Glomerular endothelial cell (primary cell): Measurements from ENCODE around the gene GRAMD1B. TPM values are rescaled to one million over a fixed set of nuclear protein-coding genes. Genes with fewer than 3 reads are reported as not detected.
"Not testable (repeated sequence)": the region's sequence is repeated elsewhere in the genome, so short reads cannot be mapped to it uniquely, and the experiment has no call there.

ENCODE experiments used
- DNase-seq: peaks from one replicate; pipeline ENCODE4 v3.0.0-alpha.2; 2011; ENCODE audit warnings: low read depth, low spot score; ENCODE audit errors: extremely low read depth
- total RNA-seq: library from RNA; depleted of rRNA; stranded (reverse); fragments of >200 nt; gene quantifications from 2 replicates; pipeline ENCODE4 v1.2.3, GENCODE V29; 2015

The GRAMD1B gene
- total RNA-seq, 1 donor from 2014 or later = 6.9 TPM

- no peak for DNase-seq
Observed at GRCh38 chr11:123494195-123495050, 64.4 kb downstream of the GRAMD1B start.

DNA sequence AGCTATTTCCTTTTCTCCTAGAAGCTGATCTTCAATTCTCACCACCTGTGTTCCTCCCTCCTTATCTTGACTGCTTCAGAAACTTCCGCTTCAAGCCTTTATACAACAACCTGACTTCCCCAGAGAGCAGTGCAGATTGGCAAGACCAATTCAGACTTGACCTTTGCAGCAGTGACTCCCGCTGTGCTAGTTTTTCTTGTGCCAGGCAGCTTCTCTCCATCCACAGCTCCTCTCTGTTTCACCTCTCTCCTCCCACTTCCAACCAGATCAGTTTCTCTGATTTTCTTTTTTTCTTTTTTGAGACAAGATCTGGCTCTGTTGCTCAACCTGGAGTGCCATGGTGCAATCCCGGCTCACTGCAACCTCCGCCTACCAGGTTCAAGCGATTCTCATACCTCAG, 74.3 kb downstream of the GRAMD1B start:
- DNase-seq = no peak

- no peak for DNase-seq
Observed at GRCh38 chr11:123505546-123506299, 75.7 kb downstream of the GRAMD1B start.

DNA sequence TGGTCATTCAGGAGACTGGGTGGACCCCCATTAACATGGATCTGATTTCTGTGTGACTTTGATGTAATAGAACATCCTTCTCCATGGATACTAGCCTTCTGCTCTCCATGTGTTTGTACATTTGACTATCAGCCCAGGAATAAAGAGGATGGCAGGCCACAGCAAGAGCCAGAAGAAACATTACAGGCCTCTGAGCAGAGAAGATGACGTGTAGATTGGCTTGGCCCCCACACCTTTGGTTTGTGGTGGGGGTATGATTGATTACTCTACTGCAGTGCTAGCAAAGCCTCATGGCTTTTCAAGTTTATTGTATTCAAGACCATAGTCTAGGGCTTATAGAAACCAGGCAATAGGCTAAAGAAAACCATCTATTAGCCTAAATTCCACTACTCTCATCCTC, 77.0 kb downstream of the GRAMD1B start:
- DNase-seq = no peak

DNA sequence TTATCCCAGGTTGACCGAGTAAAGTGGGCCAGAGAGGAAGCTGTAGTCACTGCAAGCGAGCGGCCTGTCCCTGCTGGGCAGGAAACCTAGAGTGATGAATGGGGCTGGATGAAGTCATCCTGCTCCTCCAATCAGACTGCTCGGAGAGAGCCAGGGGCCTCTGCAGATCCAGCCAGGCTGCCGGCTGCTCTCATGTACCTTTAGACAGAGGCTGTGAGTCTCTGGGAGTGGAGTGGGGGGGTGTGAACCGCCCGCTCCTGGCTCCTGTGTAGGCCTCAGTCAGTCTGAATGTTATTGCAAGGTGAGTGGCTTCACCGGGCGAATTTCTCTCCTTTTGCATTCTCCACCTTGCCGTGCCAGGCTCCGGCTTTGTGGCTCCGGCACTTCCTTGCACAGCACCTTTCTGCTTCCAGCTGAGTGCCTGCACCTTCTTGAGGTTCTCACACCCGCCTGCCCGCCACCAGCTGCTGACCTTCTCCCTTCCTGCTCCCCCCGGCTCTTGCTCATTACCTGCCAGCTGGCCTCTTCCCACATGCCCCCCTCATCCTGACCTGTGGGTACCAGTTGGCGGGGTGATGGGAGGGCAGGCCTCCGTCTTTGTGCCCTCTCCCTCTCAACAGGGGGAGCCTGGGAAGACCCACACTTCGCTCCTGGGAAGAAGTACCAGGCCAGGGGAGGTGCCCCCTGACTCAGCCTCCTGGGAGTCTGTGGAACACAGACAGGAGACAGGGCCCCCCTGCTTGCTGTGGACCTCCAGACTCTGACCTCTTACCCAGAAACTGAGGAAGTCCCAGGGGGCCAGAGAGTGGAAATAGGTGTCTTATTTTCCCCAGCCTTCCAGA, 79.9 kb downstream of the GRAMD1B start:
- peak; percentile 47 for DNase-seq

DNA sequence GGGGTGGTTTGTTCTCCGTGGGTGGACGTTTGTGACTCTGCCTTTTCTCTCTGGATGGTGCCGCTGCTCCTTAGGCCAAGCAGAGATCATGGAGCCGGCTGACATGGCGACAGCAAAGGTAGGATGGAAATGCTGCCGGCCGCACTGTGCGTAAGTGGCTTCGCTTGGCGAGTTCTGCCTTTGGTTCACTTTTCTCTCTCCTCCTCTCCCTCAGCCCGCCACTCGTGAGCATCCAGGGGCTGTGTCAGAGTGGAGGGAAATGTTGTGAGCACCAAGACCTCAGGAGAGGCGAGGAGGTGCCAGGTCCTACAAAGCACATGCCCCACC, 80.5 kb downstream of the GRAMD1B start:
- DNase-seq = no peak

GRCh38 chr11:123511037-123511870, 81.2 kb downstream of the GRAMD1B start:
- DNase-seq = peak; percentile 29

- DNase-seq = not testable (repeated sequence)
Observed at GRCh38 chr11:123513309-123513708, 83.2 kb downstream of the GRAMD1B start.

DNA sequence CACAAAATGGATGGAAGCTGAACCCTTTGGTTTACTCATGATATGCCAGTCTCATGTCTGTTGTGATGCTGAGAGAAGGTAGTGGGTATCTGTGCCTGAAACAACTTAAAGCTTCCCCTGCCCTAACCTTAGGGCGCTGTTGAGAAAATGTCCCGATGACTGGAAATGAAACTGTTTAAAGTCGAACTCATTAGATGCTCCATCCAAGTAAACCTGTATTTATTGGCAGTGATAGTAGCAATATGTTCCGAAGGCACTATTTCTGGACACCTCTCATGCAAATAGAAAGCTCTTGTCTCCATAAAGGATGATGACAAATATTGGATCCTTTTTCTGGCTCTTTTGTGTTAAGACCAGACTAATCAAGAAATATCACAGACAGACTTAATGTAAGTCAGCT, 86.2 kb downstream of the GRAMD1B start:
- DNase-seq = no peak

GRCh38 chr11:123517559-123518364, 87.7 kb downstream of the GRAMD1B start:
- DNase-seq = no peak

DNA sequence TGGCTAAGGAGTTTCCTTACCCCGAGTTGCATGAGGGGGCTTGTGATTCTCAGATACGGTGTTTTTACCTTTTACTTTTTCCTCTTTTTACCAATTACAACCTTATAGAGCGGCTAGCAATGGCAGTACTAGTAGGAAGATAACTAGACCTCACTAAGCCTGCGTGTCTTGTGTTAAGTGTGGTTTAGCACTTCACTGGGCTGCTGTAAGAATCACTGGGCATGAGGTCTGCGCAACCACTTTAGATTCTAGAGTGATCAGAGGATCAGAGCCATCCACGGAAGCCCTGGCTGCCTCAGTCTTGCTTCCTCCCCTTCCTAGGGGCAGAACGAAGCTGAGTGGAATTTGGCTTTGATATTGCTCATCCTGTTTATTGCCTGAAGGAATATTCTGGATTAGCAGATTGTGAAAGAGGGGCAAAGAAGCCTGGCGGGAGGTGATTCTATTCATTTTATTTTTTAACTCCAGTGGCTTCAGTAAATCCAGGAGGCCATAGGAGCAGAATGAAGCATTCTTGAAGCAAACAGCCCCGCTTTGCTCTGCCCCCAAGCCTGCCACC, 88.5 kb downstream of the GRAMD1B start:
- DNase-seq = no peak

- DNase-seq = no peak
Observed at GRCh38 chr11:123519055-123519796, 89.2 kb downstream of the GRAMD1B start.

DNA sequence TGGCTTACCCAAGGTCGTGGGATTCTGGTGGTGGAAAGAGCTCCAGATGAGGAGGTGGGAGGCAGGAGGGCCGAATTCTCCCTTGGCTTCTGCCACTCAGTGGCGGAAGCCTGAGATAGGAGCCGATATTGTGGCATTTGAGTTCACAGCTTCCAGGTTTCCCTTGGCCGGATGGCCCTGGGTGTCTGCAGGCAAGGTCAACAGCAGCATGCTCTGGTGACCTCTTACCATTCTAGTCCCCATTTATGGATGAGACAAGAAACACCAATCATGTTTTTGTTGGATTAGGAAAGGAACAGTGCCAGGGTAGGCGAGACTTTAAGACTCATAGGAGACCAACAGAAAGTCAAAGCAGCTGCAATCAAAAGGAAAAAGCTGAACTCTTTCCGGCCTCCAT, 89.7 kb downstream of the GRAMD1B start:
- DNase-seq = no peak

GRCh38 chr11:123520476-123520875, 90.4 kb downstream of the GRAMD1B start:
- DNase-seq = not testable (repeated sequence)

DNA sequence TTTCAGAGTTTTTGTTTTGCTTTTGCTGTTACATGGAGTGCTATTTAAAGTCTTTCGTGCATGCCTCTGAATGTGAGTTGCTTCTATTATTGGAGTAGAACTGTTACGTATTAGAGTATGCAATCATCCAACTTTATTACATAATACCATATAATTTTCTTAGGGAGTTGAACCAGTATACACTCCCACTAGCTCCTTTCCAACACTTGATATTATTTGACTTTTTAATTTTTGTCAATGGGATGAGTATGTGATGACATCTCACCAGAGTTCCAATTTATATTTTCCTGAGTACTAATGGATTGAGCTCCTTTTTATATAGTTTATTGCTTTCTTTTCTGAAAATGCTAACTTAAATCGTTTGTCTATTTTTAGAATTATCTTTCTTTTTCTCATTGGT, 90.9 kb downstream of the GRAMD1B start:
- DNase-seq = no peak

DNA sequence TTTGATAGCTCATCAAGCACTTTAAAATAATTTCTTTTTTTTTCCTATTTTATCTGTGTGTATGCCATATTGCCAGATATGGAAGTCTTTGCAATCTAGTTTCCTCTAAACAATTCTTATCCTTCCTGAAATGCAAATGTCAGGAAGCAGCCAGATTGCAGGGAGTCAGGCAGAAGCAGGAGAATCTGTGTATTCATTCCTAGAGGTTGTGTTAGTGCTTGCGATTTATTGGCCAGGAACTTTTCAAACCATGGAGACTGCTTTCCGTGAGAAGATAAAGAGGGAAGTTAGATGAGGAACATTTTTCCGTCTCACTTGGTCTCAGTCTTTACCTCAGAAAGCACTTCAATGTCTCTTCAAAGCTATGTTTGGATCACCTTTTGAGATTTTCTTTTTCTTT, 91.9 kb downstream of the GRAMD1B start:
- no peak for DNase-seq

DNA sequence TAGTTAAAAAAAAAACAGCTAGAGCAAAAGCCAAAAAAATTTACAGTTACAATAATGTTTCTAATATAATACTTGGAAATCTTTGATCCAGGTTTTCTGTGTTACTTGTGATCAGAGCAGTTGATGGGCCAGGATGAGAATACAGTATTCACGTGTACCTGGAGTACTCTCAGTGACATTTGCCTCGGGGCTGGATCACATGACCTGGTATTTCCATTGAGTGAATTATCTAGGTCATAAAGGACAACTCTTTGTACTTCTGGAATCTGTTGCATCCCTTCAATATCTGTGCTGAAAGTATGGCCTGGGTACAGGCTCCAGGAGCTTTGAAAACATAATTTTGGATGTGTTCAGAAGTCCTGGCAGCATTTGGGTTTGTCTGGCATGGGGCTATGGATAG, 93.5 kb downstream of the GRAMD1B start:
- no peak for DNase-seq

GRCh38 chr11:123525097-123525496, 95.0 kb downstream of the GRAMD1B start:
- DNase-seq = no peak

DNA sequence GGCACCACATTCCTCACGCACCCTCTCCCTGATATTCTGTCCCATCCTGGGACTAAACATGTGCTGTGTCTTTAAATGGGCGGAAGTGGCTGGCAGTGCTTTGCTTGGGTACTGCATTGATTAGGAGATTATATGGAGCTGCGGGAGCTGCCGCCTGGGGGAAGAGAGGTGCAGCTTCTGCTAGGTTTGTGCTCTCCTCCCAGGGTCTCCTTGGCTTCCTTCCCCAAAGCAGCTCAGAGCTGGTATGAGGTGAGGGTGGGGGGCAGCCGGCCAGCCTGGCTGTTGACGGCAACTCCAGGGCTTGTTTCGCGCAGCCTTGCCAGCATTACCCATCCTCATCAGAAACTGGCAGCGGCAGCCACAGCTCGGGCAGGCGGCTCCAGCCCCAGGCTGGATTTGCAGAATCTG, 95.4 kb downstream of the GRAMD1B start:
- DNase-seq = no peak
